HG02981 (cell line): Measurements from ENCODE around the gene PAK1.

ENCODE experiments used
- ATAC-seq: cut with Tn5 transposase; IDR thresholded peaks from one replicate; pipeline ENCODE4 v1.9.1; 2021; ENCODE audit warnings: mild to moderate bottlenecking, moderate library complexity; ENCODE audit not compliant: unreplicated experiment

PAK1 gene

DNA sequence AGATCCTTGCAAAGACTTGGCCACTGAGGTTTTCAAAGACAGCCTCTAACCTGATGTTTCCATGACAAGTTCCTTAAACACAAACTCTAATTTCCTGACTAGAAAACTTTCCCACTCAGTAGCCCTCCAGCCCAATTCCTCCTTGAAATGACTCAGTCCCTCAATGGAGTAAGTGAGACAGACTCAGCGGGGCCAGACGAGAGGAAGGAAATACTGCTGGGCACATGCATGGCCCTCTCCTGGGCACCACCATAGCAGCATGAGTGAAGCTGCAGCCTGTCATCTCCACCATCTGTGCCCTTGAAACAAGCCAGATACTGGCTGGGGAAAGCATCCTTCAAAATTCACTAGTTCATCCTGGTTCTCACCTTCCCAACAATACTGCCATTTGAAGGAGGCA, 96.2 kb downstream of the PAK1 start:
- no peak for ATAC-seq

DNA sequence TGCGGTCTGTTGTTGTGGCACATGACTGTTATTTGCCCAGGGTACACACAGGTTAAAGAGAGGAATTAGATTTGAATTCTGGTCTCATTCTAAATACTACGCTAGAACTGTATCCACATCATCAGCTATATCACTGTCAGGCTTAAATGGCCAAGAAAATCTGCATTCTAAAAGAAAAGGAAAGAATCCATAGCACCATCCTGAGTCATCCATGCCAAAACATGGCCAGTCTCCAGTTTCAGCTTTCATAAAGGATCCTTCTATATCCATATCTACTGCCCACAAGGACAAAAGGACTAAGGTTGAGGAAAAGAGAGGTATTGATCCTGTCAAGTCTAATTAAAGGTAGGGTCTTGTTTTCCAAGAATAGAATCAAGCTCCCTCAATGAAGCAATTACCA, 98.8 kb downstream of the PAK1 start:
- no peak for ATAC-seq

DNA sequence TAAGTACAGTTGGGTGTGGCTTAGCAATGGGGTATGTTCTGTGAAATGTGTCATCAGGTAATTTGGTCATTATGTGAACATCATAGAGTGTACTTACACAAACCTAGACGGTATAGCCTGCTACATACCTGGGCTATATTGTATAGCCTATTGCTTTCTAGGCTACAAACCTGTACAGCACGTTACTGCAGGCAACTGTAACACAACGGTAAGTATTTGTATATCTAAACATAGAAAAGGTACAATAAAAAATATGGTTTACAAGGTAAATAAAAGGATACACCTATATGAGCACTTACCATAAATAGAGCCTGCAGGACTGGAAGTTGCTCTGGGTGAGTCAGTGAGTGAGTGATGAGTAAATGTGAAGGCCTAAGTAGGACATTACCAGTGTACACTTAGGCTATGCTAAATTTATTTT, 99.3 kb downstream of the PAK1 start:
- no peak for ATAC-seq

DNA sequence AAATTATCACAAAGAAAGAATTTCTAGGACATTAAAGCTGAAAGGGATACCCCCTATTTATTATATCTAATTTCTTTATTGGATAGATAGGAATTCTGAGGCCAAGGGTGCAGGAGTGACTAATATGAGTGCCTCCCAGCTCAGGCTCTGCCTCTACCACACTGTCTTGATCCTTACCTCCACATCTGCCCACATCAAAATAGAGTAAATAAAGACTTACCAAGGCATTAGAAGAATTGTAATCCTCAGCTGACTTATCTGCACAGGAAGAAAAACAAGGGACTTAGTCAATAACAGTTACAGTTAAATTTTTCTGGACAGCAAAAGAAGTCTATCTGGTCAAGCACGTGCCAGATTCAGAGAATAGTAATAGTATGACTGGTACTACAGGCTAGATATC, 99.8 kb downstream of the PAK1 start:
- ATAC-seq = no peak

DNA sequence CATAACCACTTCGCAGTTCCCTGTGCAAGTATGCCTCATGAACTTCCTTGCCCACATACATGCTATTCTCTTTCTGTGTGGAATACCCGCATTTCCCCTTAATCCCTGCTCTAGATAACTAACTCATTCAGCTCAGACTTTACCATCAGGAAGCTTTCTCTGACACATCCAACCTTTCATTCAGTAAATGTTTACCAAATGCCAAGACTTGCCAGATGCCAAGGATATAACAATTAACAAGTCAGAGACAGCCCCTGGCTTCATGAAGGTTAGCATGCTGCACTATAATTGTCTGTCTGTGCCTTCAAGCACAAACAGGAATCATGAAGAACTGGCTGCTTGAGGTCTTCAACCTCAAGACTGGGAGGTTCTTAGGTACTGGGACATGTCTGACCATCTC, 101.2 kb downstream of the PAK1 start:
- ATAC-seq = no peak

DNA sequence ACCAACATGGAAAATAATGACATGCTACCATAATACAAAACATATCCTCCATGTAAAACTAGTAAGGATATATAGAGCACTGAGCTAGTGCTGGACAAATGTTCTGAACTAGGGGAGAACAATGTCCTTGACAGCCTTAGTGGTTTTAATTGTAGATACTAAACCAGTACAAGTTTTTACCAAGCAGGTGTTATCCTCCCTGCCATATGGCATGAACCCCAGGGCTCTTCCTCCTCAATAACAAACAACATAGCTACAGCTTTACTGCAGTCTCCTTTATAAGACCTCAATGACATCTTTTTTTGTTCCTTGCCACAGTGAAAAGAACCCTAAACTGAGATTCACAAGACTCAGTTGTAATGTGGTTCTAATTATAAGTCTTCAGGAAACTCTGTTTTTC, 102.2 kb downstream of the PAK1 start:
- no peak for ATAC-seq

DNA sequence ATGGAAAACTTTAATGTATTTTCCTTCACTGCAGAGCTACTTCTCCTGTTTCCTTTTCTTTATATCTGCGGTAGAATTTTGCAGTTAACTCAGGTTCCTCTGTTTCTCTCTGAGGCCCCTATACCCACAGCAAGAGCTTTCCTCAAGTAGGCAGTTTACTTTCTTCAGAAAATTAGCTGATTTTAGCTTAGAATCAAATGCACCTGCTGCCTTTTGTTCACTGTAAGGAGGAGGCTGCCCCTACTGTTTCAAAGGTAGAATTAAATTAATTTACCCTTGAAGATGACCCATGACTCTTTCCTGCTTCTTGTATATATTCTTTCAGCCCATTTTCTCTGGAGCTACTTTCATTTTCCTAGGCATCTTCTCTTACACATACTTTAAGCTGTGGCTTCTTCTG, 103.7 kb downstream of the PAK1 start:
- no peak for ATAC-seq

DNA sequence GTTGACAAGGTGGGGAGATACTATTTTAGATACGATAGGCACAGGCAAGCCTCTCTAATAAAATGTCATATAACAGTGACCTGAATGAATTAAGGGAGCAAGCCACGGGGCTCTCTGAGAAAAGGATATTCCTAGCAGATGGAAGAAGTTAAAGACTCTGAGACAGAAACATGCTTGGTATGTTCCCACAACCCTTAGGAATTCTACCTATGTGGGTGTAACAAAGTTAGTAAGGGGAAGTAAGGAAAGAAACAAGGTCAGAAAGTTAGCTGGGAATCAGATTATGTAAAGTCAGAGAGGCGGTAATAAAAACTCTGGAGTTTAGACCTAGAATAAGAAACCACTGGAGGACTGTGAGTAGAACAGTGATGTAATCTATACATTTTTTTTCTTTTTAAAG, 112.7 kb downstream of the PAK1 start:
- no peak for ATAC-seq

DNA sequence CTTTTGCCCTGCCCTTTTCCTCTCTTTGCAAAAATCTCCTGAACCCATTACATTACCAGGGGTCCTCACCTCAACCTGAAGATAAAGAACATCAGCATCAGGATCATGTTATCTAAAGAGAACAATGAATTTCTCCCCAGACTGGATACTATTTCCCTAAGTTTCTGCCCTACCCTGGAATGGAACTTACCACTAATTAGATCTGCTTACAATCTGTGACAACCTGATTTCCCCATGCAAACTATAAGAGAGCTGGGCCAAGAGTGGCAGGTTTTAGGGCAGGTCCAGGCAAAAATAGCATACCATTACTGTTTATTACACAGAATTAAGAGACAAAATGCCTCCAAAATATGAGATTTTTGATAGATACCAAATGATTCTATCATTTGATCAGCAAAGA, 114.4 kb downstream of the PAK1 start:
- no peak for ATAC-seq

DNA sequence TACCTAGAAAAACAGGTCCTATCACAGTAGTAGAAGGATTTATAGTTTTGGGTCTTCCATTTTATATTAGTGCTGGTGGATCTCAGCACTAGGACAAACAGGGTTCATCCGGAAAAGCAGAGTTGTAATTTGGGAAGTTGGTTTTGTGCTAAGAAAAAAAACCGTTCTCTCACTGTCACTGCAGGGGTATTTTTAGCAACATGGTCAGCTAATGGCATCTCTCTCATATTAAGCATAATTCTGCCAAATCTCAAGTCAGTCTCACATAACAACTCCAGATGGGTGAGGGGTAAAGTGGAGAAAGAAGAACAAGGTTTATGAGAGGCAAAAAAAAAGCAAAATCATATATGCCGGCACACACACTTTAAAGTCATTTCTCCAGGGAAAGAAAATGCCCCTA, 120.8 kb downstream of the PAK1 start:
- ATAC-seq = no peak

DNA sequence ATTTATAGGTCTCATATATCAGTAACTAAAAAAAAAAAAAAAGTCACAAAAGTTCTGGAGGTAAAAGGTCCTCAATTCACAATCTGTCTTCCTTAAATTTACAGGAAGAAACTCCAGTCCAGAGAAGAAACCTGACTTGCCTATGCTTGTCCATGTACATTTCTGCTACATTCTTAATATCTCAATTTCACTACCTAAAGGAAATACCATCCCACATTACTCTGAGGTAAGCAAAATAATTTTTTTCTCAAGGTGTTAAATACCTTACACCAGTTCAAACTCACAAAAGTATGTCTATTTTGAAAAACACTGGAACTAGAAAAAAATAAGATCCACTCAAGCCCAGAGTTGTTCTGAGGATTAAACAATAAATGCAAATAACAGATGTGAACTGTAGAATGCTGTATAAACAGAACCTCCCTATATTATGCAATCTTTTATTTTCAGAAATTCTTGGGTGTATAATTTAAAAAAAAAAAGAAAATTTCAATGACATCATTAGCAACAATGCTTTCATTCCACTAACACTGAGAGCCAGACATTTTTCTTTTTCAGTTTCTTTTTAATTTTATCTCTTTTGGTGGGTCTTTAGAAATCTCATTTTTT, 122.5 kb downstream of the PAK1 start:
- no peak for ATAC-seq

DNA sequence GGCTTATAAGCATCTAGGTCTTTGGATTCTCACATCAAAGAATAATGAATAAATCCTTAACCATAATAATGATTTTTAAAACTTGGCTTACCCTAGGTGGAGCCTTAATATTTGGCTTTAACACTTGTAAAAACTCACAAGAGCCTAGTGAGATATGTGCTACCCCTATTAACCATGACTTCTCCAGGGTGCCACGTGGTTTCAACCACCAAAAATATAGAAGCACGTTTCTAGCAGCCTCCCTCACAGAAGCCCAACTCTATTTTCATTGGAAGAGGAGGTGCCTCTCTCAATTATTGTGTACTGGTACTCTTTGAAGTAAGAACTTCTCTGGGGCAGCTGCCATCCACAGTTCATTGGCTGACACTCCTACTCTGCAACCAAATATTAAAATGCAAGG, 125.9 kb downstream of the PAK1 start:
- ATAC-seq = no peak

DNA sequence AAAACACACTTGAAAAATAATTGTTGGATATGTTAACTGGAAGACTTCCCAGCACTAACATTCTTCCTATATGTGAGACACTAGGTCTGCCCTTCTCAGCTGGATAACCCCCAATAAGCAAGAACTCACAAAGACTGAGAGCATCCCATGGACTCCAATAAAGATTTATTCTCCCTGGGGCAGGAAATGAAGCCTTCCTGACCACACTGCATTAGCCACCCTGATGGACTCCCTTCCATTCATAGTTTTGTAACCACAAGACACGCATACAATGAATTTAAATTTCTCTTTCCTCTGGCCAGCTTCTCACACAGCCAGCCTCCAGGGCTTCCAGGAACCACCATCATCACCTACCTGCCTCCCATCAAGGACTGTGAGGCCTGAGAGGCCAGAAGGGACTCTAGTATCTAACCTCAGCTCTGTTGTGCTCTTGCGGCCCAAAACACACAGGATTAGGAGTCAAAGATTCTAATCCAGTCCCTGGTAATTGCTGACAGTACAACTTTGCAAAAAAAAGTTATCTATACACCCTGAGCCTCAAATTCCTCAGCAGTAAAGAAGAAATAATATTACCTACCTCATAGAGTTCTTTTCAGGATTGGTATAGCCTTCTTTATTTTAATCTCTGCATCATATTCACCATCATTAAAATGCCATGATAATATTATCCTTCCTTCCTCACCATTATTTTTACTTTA, 126.8 kb downstream of the PAK1 start:
- ATAC-seq = no peak

DNA sequence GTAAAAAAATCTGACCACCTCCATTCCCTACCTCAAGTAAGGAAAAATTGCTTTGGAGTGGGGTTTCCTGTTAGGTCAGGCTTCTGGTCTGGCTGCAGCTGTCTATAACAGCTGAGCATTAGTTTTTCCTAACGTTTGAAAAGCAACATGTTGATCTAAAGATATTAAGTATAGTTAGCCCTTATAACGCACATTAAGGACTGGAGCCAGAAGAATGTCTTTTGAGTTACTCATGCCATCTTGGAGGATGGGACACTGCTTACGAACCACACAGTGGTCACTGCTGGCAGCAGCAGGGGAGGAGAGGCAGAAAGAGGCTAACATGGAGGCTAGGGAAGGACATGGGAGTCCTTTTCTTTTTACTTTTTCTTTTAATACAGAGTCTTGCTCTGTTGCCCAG, 128.3 kb downstream of the PAK1 start:
- no peak for ATAC-seq

DNA sequence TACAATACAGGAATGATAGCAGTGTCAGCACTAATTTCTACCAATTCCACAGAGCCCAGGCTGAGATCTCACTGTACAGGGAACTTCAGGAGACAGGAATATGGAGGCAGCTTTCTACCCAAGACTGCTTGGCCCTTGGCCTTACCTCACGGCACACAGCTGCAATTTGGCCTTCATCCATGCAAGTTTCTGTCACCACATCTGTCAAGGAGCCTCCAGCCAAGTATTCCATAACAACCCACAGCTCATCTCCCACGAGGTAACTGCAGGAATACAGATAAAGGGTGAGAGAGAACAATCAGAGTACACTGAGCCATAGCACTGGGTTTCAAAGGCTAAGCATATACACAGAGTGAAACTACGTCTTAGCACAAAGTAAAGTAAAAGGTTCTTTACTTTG, 133.4 kb downstream of the PAK1 start:
- ATAC-seq = no peak

DNA sequence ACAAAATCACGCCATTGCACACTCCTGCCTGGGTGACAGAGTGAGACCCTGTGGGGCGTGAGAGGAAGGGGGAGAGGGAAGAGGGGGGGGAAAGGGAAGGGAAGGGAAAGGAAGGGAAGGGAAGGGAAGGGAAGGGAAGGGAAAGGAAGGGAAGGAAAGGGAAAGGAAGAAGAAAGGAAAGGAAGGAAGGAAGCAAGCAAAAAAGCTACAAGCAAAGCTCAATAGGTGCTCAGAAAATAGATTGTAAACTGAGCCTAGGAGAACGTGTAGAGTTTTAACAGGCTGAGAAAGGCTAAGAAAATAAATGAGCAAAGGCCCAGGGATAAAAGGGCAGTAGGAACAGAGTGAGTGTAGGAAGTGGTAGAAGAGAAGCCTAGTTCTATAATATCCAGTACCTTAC, 141.6 kb downstream of the PAK1 start:
- no peak for ATAC-seq

DNA sequence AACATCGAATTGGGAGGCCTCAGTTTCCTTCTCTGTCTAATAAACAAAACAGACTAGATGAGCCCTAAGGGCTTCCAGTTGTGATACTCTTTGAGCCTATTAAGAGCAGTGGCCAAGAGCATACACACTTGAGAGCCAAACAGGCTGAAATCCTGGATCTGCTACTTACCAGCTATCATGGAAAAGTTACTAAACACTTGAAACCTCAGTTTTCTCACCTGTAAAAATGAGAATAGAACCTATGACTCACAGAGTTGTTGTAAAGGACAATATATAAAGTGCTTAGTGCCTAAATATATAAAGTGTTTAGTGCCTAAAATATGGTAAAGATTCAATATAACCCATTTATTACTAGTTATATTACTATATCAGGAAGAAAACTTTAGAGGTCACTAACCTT, 148.7 kb downstream of the PAK1 start:
- no peak for ATAC-seq

DNA sequence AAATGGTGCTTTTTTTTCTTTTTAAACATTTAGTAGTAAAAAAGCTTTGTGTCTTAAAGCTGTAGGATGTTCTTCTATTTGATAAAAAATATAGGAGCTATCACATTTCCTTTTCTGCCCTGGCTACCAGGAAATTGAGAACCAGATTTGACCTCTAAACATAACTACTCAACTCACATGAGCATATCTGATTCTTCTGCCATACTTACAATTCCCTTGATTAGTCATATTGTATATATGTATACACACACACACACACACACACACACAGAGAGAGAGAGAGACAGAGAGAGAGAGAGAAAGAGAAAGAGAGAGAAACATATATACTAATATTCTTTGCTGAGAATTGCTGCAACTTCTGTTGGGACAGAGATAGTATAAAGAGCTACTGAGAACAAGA, 149.4 kb downstream of the PAK1 start:
- ATAC-seq = no peak

DNA sequence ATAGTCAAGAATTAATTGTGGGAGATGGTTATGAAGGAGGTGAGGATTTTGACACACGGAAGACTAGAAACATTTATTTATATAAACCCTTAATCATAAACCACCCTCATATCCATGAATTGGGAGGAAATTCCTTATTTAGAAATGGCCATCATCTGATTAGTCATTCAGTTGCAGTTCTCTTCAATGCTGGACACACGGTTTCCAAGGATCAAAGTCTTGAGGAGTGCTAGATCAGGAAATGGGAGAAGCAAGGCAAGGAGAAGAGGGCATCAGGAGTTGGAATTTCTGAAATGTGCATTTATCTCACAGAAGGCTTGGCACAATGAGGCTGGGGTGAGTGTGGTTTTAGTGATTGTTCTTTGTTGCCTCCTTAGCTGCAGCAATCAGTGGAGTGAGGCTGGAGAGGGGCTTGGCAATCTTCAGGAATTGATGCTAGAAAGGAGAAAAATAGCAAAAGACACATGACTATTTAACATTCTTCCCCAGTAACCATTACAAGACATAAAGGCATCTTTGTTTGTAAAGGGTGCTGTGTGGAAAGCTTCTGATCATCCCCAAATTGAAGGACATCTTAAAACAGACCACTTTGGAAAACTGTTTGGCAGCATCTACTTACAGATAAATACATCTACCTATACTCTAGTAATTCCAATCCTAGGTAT, 150.8 kb downstream of the PAK1 start:
- ATAC-seq = no peak

DNA sequence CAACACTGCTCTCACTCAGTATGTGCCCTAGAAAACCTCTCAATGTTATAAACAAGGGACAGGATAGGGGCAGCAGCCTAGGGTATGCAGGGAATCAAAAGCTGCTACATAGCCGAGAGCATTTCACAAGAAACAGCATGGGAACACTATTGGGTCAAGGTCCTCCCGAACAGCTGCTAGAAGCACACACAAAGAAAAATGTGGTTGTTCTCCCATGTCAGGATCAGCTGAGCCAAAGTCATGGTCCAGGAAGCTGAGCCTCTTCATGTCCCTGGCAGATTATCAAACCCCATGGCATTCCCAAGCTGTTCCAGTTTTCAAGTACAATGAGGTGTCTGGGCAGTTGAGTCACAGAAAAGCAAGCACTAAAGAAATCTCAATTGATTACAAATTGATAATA, 151.4 kb downstream of the PAK1 start:
- no peak for ATAC-seq

DNA sequence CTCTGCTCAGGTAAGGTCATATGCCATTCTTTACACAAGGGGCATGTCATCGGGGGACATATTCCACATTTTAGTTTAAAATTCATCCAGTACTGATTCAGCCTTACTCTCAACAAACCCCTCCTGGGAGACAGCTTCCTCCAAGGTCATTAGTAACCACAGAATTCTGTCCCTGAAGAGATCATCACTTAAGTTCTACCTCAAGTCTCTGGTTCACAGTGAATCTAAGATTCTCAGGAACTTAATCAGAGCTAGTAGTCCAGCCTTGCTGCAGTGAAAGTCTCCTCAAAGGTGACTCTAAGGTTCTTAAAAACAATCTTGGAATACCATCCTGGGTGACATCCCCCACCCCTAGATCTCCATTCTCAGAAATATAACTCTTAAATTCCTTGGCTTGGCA, 153.5 kb downstream of the PAK1 start:
- ATAC-seq = no peak

DNA sequence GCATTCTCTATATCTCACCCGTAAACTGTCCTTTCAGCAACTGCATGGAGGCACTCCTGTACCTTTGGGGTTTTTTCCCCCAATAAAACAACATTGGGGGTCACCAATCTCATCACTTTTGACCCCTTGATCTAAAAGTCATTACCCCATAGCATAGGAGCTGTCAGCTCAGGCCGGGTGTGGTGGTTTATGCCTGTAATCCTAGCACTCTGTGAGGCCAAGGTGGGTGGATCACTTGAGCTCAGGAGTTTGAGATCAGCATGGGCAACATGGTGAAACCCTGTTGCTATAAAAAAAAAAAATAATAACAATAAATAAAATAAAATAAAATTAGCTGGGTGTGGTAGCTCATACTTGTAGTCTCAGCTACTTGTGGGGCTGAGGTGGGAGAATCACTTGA, 155.3 kb downstream of the PAK1 start:
- ATAC-seq = no peak
